Activated CD4-positive, alpha-beta memory T cell treated with anti-CD3 and anti-CD28 coated beads for 36 hours (primary cell): Measurements from ENCODE around the gene ANKRD2. TPM values are rescaled to one million over a fixed set of nuclear protein-coding genes. Genes with fewer than 3 reads are reported as not detected.

Source experiments
- total RNA-seq, 2 experiments: library from RNA; stranded (reverse); gene quantifications; one replicate each; pipeline ENCODE4 v1.2.3, GENCODE V29; 2021

ANKRD2 gene
- total RNA-seq, 2 experiments from 2014 or later, result not detected

Other genes starting within 250 kb of the ANKRD2 start
- 1 to 10 TPM; 5.1 to 5.3 TPM for gene FRAT2, start 238.1 kb upstream of the ANKRD2 start, total RNA-seq
- gene RRP12, start 171.4 kb upstream of the ANKRD2 start, total RNA-seq, result 10 to 100 TPM; 40.4 to 41.8 TPM
- gene PGAM1, start 146.6 kb upstream of the ANKRD2 start, total RNA-seq, result 1,000 to 10,000 TPM; 1,430 to 1,457 TPM
- gene EXOSC1, start 126.8 kb upstream of the ANKRD2 start, total RNA-seq, result 10 to 100 TPM; 69.0 to 75.1 TPM
- 10 to 100 TPM; 42.5 to 43.6 TPM for gene ZDHHC16, start 126.6 kb upstream of the ANKRD2 start, total RNA-seq
- 10 to 100 TPM; 84.7 to 86.8 TPM for gene MMS19, start 74.4 kb upstream of the ANKRD2 start, total RNA-seq
- 1 to 10 TPM; 1.6 to 2.6 TPM for gene UBTD1, start 73.9 kb upstream of the ANKRD2 start, total RNA-seq
- gene HOGA1, start 11.6 kb downstream of the ANKRD2 start, total RNA-seq, result not detected
- not detected for gene C10orf62, start 16.9 kb downstream of the ANKRD2 start, total RNA-seq
- gene MORN4, start 60.7 kb downstream of the ANKRD2 start, total RNA-seq, result 1 to 10 TPM; 5.3 to 6.5 TPM
- 10 to 100 TPM; 13.1 to 13.2 TPM for gene PI4K2A, start 67.9 kb downstream of the ANKRD2 start, total RNA-seq
- gene AVPI1, start 114.5 kb downstream of the ANKRD2 start, total RNA-seq, result 1 to 10 TPM; 1.7 to 2.1 TPM
- 1 to 10 TPM; 2.9 to 4.0 TPM for gene MARVELD1, start 141.0 kb downstream of the ANKRD2 start, total RNA-seq
- 10 to 100 TPM; 20.9 to 22.8 TPM for gene ZFYVE27, start 164.3 kb downstream of the ANKRD2 start, total RNA-seq
- not detected for gene SFRP5, start 199.2 kb downstream of the ANKRD2 start, total RNA-seq